ENCODE data around the gene GRID1.

GRCh38 chr10:85919491-85920021, 447.0 kb downstream of the GRID1 start:
- TF ChIP-seq CTCF (conservative IDR thresholded peaks at IDR 0.05; ENCODE audit: low read depth, low read length) (no peak), EZH2phosphoT487 (IDR thresholded peaks at IDR 0.05; ENCODE audit: borderline replicate concordance, low read length) (no peak), EZH2 (IDR thresholded peaks at IDR 0.05; ENCODE audit: low read length, unreplicated experiment) (no peak)

All from PC-3 (cell line).